Measurements from ENCODE around the gene RTL10.

GRCh38 chr22:19827341-19828034 lies 27.2 kb downstream of the RTL10 start:
- TF ChIP-seq CTCF (IDR thresholded peaks at IDR 0.05), result no peak
- TF ChIP-seq POLR2A (IDR thresholded peaks at IDR 0.05), result no peak
- TF ChIP-seq POLR2AphosphoS5 (IDR thresholded peaks at IDR 0.05), result no peak
